ENCODE data around the gene FADS1. TPM values are rescaled to one million over a fixed set of nuclear protein-coding genes. Genes with fewer than 3 reads are reported as not detected.

The FADS1 gene
- total and polyA plus RNA-seq, 2 of the 8 experiments (the other 6 are each of a cell fraction or from before 2014, with no cell fraction given) = 115 to 141 TPM

- Histone ChIP-seq H2BK120ac (replicated peaks; ENCODE audit: low read depth, low read length) (no peak overlapping the region), H4K8ac (ENCODE audit: extremely low read depth, insufficient read depth, low read length) (peak overlapping the region; percentile 74), H2BK5ac (ENCODE audit: low read depth, low read length) (peak overlapping the region; percentile 60; the same call in 1 of the 2 replicates), H4K20me1 (replicated peaks in 1 of 2; ENCODE audit: control insufficient read depth in 1 of 2, insufficient read depth in 2 of 2, low read length in 2 of 2) (no peaks in the 10 kb centered on the region), H3K27me3 (replicated peaks in 1 of 4; ENCODE audit: control insufficient read depth in 3 of 4, extremely low read depth in 1 of 4, insufficient read depth in 3 of 4, low read length in 3 of 4) (no peaks in the 10 kb centered on the region), H3K56ac (replicated peaks; ENCODE audit: insufficient read length, low read depth, low read length) (no peak overlapping the region), H2AFZ (ENCODE audit: low read length) (no peak overlapping the region), H4K91ac (replicated peaks; ENCODE audit: insufficient read length, low read length) (no peak overlapping the region), H3K79me2 (ENCODE audit: control insufficient read depth in 1 of 2, insufficient read depth in 2 of 2, low read length in 2 of 2) (no peaks in the 10 kb centered on the region), H3K27ac (ENCODE audit: low read depth, low read length) (no peak overlapping the region; the same call in 1 of the 2 replicates), H4K5ac (ENCODE audit: insufficient read length, low read depth, low read length) (no peak overlapping the region), H3K23me2 (ENCODE audit: low read depth, low read length) (no peaks in the 10 kb centered on the region), H3K4ac (replicated peaks; ENCODE audit: insufficient read length, low read depth, low read length) (no peak overlapping the region), H2AK5ac (ENCODE audit: low read depth, low read length) (no peak overlapping the region), H3K9ac (replicated peaks in 1 of 4; ENCODE audit: extremely low read depth in 1 of 4, low read depth in 3 of 4, low read length in 3 of 4) (no peak overlapping the region), H3K9me3 (ENCODE audit: insufficient read depth in 2 of 2, low read depth in 1 of 2, low read length in 1 of 2) (no peaks in the 10 kb centered on the region), H2BK12ac (ENCODE audit: low read depth, low read length) (no peak overlapping the region), H3K23ac (ENCODE audit: insufficient read length) (no peak overlapping the region), H3K79me1 (ENCODE audit: low read depth, low read length) (no peaks in the 10 kb centered on the region), H3K36me3 (ENCODE audit: control insufficient read depth in 2 of 4, insufficient read depth in 4 of 4, low read length in 3 of 4) (no peaks in the 10 kb centered on the region), H3K14ac (ENCODE audit: insufficient read length) (no peak overlapping the region), H2BK15ac (ENCODE audit: low read length) (0 out of 2 replicates have a peak overlapping the region, but pooled peaks have one; percentile 81), H3K4me1 (replicated peaks in 1 of 4; ENCODE audit: control insufficient read depth in 3 of 4, insufficient read depth in 4 of 4, low read length in 3 of 4) (peaks cover 0 to 19% (median 12%) of the 10 kb centered on the region in 4 experiments; a peak in 5 of 7 replicates), H3K18ac (ENCODE audit: extremely low read depth, low read length) (no peak overlapping the region; the same call in 1 of the 2 replicates), H3K4me3 (ENCODE audit: extremely low read depth in 1 of 4, insufficient read depth in 2 of 4, low read depth in 3 of 4, low read length in 4 of 4) (no peak overlapping the region), H2BK20ac (ENCODE audit: low read length) (no peak overlapping the region), H3K4me2 (ENCODE audit: insufficient read depth in 1 of 2, low read depth in 2 of 2, low read length in 2 of 2) (no peak overlapping the region)
- ChIA-PET CTCF (ENCODE audit: partially characterized antibody) (interaction anchor here (0.7 to 1.9 kb wide), 5 partner anchors 13 to 32 kb away, joined by 3 to 7 read pairs (median 4); no protein-coding TSS in a partner anchor), POLR2A (ENCODE audit: partially characterized antibody) (interaction anchor here (0.6 to 1.2 kb wide), 2 partner anchors 10 to 18 kb away, joined by 3 read pairs; no protein-coding TSS in a partner anchor)
- WGBS, 2 experiments (ENCODE audit: extremely low coverage in 1 of 2, insufficient coverage in 1 of 2, insufficient read length in 1 of 2, insufficient replicate concordance in 2 of 2, low coverage in 1 of 2, low lambda C conversion rate in 2 of 2, missing lambda C conversion rate in 1 of 2) = 87% methylated on average over 15 of the region's 20 CpGs; no CpG with 5 or more reads in 1 of the 2 experiments
- TF ChIP-seq SAP30 (IDR thresholded peaks at IDR 0.05; ENCODE audit: insufficient read depth, insufficient replicate concordance, low read length) (no peak), SRF (IDR thresholded peaks at IDR 0.05; ENCODE audit: low read depth, low read length) (no peak), POLR2A (IDR thresholded peaks at IDR 0.05; ENCODE audit: control extremely low read depth in 1 of 2, low read depth in 2 of 2, low read length in 2 of 2) (no peak), CBX5 (IDR thresholded peaks at IDR 0.05; ENCODE audit: low read depth, low read length) (no peak), EGR1 (IDR thresholded peaks at IDR 0.05; ENCODE audit: borderline replicate concordance, low read depth, low read length) (no peak), CTBP2 (IDR thresholded peaks at IDR 0.05; ENCODE audit: borderline replicate concordance, insufficient read depth, insufficient read length, low read length) (no peak), ATF3 (IDR thresholded peaks at IDR 0.05; ENCODE audit: insufficient read depth, low read depth, low read length) (no peak), TBP (IDR thresholded peaks at IDR 0.05; ENCODE audit: low read depth, low read length) (no peak), SIX5 (IDR thresholded peaks at IDR 0.05; ENCODE audit: low read depth, low read length) (no peak), GTF2F1 (IDR thresholded peaks at IDR 0.05; ENCODE audit: borderline replicate concordance, low read depth, low read length) (no peak)
- FAIRE-seq (no peak), DNase-seq (ENCODE audit: low read depth in 1 of 2, low spot score in 2 of 2) (no peak)
These were observed 46.7 kb downstream of the FADS1 start for GRCh38 chr11:61769946-61770683.
